ENCODE data around the gene MED12. TPM values are rescaled to one million over a fixed set of nuclear protein-coding genes. Genes with fewer than 3 reads are reported as not detected.

The MED12 gene
- polyA plus RNA-seq, 3 donors: 2.4 to 17.8 (median 5.0) TPM

DNA sequence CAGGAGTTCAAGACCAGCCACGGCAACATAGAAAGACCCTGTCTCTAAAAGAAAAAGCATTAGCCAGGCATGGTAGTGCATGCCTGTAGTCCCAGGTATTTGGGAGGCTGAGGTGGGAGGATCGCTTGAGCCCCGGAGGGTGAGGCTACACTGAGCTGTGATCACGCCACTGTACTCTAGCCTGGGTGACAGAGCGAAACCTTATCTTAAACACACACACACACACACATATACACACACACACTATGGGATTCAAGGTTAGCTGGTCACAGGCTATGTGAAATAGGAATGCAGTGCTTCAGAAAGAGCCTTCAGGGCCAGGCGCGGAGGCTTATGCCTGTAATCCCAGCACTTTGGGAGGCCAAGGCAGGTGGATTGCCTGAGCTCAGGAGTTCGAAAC lies 49.7 kb downstream of the MED12 start:
- Histone ChIP-seq H4K20me1 (ENCODE audit: insufficient read depth, low read length) (no peaks in the 10 kb centered on the region), H3K4me2 (replicated peaks; ENCODE audit: extremely low read depth, low read length, poor library complexity, severe bottlenecking) (no peak overlapping the region), H3K36me3 (replicated peaks in 1 of 2; ENCODE audit: control insufficient read depth in 1 of 2, insufficient read depth in 2 of 2, low read length in 2 of 2) (peaks cover 2 to 15% of the 10 kb centered on the region in 2 donors), H3K27me3 (ENCODE audit: control insufficient read depth in 2 of 2, insufficient read depth in 2 of 2, low read length in 2 of 2) (no peaks in the 10 kb centered on the region), H3K4me1 (ENCODE audit: control insufficient read depth in 1 of 2, insufficient read depth in 2 of 2, low read length in 2 of 2) (peaks cover 18 to 20% of the 10 kb centered on the region in 2 donors), H2AFZ (ENCODE audit: insufficient read depth, low read depth, low read length, poor library complexity, severe bottlenecking) (no peak overlapping the region), H3K79me2 (ENCODE audit: insufficient read depth, low read length) (peaks cover 19% of the 10 kb centered on the region), H3K9ac (ENCODE audit: insufficient read depth, low read length, poor library complexity, severe bottlenecking) (no peak overlapping the region), H3K4me3 (replicated peaks in 1 of 3; ENCODE audit: low read depth in 2 of 3, low read length in 3 of 3) (no peak overlapping the region), H3K27ac (ENCODE audit: low read depth in 1 of 2, low read length in 2 of 2) (no peak overlapping the region), H3K9me3 (replicated peaks in 1 of 2; ENCODE audit: control insufficient read depth in 1 of 2, insufficient read depth in 1 of 2, low read length in 2 of 2) (no peaks in the 10 kb centered on the region)
- no peak for DNase-seq
- intact Hi-C loops (cut with micrococcal nuclease): no loop called here
- peak overlapping the region in 1 of 7 donors; percentile 35 for H3K27ac Mint-ChIP-seq
- peaks cover 16 to 25% of the 10 kb centered on the region in 2 donors for H3K36me3 Mint-ChIP-seq
- H3K9me3 Mint-ChIP-seq: peaks cover 0 to 6% (median 0%) of the 10 kb centered on the region in 7 donors
- WGBS (ENCODE audit: insufficient coverage): no CpG with 5 or more reads among the region's 8 CpGs
- peaks cover 0 to 16% (median 0%) of the 10 kb centered on the region in 3 donors for H3K27me3 Mint-ChIP-seq (ENCODE audit: low read depth in 3 of 3)
- TF ChIP-seq, protein P1, sequence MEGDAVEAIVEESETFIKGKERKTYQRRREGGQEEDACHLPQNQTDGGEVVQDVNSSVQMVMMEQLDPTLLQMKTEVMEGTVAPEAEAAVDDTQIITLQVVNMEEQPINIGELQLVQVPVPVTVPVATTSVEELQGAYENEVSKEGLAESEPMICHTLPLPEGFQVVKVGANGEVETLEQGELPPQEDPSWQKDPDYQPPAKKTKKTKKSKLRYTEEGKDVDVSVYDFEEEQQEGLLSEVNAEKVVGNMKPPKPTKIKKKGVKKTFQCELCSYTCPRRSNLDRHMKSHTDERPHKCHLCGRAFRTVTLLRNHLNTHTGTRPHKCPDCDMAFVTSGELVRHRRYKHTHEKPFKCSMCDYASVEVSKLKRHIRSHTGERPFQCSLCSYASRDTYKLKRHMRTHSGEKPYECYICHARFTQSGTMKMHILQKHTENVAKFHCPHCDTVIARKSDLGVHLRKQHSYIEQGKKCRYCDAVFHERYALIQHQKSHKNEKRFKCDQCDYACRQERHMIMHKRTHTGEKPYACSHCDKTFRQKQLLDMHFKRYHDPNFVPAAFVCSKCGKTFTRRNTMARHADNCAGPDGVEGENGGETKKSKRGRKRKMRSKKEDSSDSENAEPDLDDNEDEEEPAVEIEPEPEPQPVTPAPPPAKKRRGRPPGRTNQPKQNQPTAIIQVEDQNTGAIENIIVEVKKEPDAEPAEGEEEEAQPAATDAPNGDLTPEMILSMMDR (IDR thresholded peaks at IDR 0.05): no peak
- H3K4me3 Mint-ChIP-seq: no peak overlapping the region
- peaks cover 34% of the 10 kb centered on the region for H3K4me1 Mint-ChIP-seq

DNA sequence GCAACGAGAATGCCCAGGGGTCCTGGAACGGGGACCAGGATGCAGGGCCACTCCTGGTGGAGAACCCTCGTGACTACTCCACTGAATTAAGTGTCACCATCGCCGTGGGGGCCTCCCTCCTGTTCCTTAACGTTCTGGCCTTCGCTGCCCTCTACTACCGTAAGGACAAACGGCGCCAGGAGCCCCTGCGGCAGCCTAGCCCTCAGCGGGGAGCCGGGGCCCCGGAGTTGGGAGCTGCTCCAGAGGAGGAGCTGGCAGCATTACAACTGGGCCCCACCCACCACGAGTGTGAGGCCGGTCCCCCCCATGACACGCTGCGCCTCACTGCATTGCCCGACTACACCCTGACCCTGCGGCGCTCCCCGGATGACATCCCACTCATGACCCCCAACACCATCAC lies 51.2 kb downstream of the MED12 start:
- Mint-ChIP-seq H3K27ac (peak overlapping the region in 1 of 7 donors; percentile 43), H3K4me3 (no peak overlapping the region), H3K4me1 (peaks cover 43% of the 10 kb centered on the region), H3K36me3 (peaks cover 23 to 24% of the 10 kb centered on the region in 2 donors), H3K27me3 (ENCODE audit: low read depth in 3 of 3) (peaks cover 0 to 16% (median 0%) of the 10 kb centered on the region in 3 donors), H3K9me3 (peaks cover 0 to 6% (median 0%) of the 10 kb centered on the region in 7 donors)
- H3K27me3 ChIP-seq (ENCODE audit: control insufficient read depth in 2 of 2, insufficient read depth in 2 of 2, low read length in 2 of 2): no peaks in the 10 kb centered on the region
- H3K4me2 ChIP-seq (replicated peaks; ENCODE audit: extremely low read depth, low read length, poor library complexity, severe bottlenecking): no peak overlapping the region
- no peak overlapping the region for H2AFZ ChIP-seq (ENCODE audit: insufficient read depth, low read depth, low read length, poor library complexity, severe bottlenecking)
- TF ChIP-seq, protein P1 (IDR thresholded peaks at IDR 0.05): no peak
- no peak overlapping the region for H3K27ac ChIP-seq (ENCODE audit: low read depth in 1 of 2, low read length in 2 of 2)
- H3K4me1 ChIP-seq (ENCODE audit: control insufficient read depth in 1 of 2, insufficient read depth in 2 of 2, low read length in 2 of 2): peaks cover 18 to 23% of the 10 kb centered on the region in 2 donors
- no peaks in the 10 kb centered on the region for H3K9me3 ChIP-seq (replicated peaks in 1 of 2; ENCODE audit: control insufficient read depth in 1 of 2, insufficient read depth in 1 of 2, low read length in 2 of 2)
- H4K20me1 ChIP-seq (ENCODE audit: insufficient read depth, low read length): no peaks in the 10 kb centered on the region
- peaks cover 19% of the 10 kb centered on the region for H3K79me2 ChIP-seq (ENCODE audit: insufficient read depth, low read length)
- peaks cover 5 to 18% of the 10 kb centered on the region in 2 donors for H3K36me3 ChIP-seq (replicated peaks in 1 of 2; ENCODE audit: control insufficient read depth in 1 of 2, insufficient read depth in 2 of 2, low read length in 2 of 2)
- DNase-seq: no peak
- intact Hi-C loops (cut with micrococcal nuclease): no loop called here
- no peak overlapping the region for H3K4me3 ChIP-seq (replicated peaks in 1 of 3; ENCODE audit: low read depth in 2 of 3, low read length in 3 of 3)
- H3K9ac ChIP-seq (ENCODE audit: insufficient read depth, low read length, poor library complexity, severe bottlenecking): no peak overlapping the region
- WGBS (ENCODE audit: insufficient coverage): 94% methylated on average over 16 of the region's 22 CpGs
